Right lobe of liver (tissue), 4 donors: Measurements from ENCODE around the gene SIMC1.

Source experiments
- CTCF ChIP-seq, 4 donors: fragments of 200-600 bp in 3 of 4; fragments of 450-650 bp in 1 of 4; IDR thresholded peaks; one replicate each; pipeline versions ENCODE4 v1.5.1 to v1.8.0; 2016 to 2022; ENCODE audit warnings: antibody characterized with exemption in 4 of 4, mild to moderate bottlenecking in 2 of 4
- POLR2A ChIP-seq: fragments of 450-650 bp; IDR thresholded peaks from one replicate; pipeline ENCODE4 v1.6.1; 2017; ENCODE audit warnings: antibody characterized with exemption, mild to moderate bottlenecking
- donor health status: DM: no; HTN: no; CAD: no.
- donor health status: DM: no; HTN: no; CAD: no.
- donor health status: DM: no; HTN: yes; CAD: no.

GRCh38 chr5:176320577-176320976 lies 82.4 kb downstream of the SIMC1 start:
- TF ChIP-seq CTCF (IDR thresholded peaks at IDR 0.05), result no peak
- no peak for TF ChIP-seq POLR2A
